ENCODE measurements around the gene ASB2. TPM values are rescaled to one million over a fixed set of nuclear protein-coding genes. Genes with fewer than 3 reads are reported as not detected.

Gene ASB2
- total and polyA plus RNA-seq, 2 of the 4 experiments (the other 2 are of a cell fraction): 0.54 to 0.77 TPM

GRCh38 chr14:93953739-93954515 is 22.4 kb downstream of the ASB2 start (continued):
- TF ChIP-seq USF2 (IDR thresholded peaks at IDR 0.05; ENCODE audit: low read depth, low read length): no peak

DNA sequence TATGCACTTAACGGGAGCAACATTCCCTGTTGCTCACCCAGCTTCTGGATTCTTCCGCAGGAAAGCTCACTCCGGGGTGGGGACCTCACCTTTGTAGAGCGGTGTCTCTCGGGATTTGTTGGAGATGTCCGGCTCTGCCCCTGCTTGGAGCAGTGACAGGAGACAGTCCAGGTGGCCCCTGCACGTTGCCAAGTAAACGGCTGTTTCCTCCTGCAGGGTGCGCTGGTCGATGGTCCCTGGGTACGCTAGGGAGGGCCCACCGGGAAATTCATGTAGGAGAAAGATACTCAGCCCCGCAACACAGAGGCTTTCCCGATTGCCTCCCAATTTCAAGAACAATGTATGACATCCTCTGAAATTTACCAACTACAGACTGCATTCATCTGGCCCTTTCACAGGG is 23.1 kb downstream of the ASB2 start:
- H3K9ac ChIP-seq (ENCODE audit: low read depth, low read length): no peak overlapping the region
- H4K91ac ChIP-seq (ENCODE audit: insufficient read depth, low read depth, low read length): no peak overlapping the region
- 85% methylated on average over 4 of the region's 14 CpGs; no CpG with 5 or more reads in 1 of the 2 experiments for WGBS, 2 experiments (ENCODE audit: extremely low coverage in 2 of 2, insufficient read length in 1 of 2)
- no peak overlapping the region for H3K4me3 ChIP-seq (ENCODE audit: insufficient read depth, low read depth, low read length)
- ChIA-PET POLR2A (ENCODE audit: unreplicated experiment) (no interaction called here), CTCF (no interaction called here)
- H3K9me1 ChIP-seq (ENCODE audit: insufficient read depth, low read length): peaks cover under 1% of the 10 kb centered on the region; the same call in 1 of the 2 replicates
- no peaks in the 10 kb centered on the region for H3K36me3 ChIP-seq (ENCODE audit: control insufficient read depth, insufficient read depth, low read length)
- H3K14ac ChIP-seq (replicated peaks; ENCODE audit: low read depth, low read length): no peak overlapping the region
- H3K27ac ChIP-seq (ENCODE audit: insufficient read depth, low read length): no peak overlapping the region
- dilution Hi-C loops (cut with HindIII; ENCODE audit: low sequenced_read_pairs, unreplicated experiment): no loop called here
- DNase-seq: no peak
- H3K4me1 ChIP-seq (ENCODE audit: control insufficient read depth, insufficient read depth, low read length): no peaks in the 10 kb centered on the region
- H3K23ac ChIP-seq (ENCODE audit: low read depth, low read length): no peak overlapping the region
- no peak overlapping the region for H2AK9ac ChIP-seq (replicated peaks; ENCODE audit: low read depth, low read length, poor library complexity)
- H3K4ac ChIP-seq (ENCODE audit: low read depth, low read length): no peak overlapping the region
- H3K56ac ChIP-seq (ENCODE audit: extremely low read depth, insufficient read depth, low read length): no peak overlapping the region
- no peak overlapping the region for H2AK5ac ChIP-seq (ENCODE audit: low read depth, low read length)
- TF ChIP-seq CHD1 (IDR thresholded peaks at IDR 0.05; ENCODE audit: low read depth, low read length): no peak
- TF ChIP-seq MAFK (IDR thresholded peaks at IDR 0.05; ENCODE audit: low read depth, low read length): no peak
- TF ChIP-seq FOS (IDR thresholded peaks at IDR 0.05; ENCODE audit: low read depth, low read length): no peak
- TF ChIP-seq SMC3 (IDR thresholded peaks at IDR 0.05; ENCODE audit: low read depth, low read length): no peak
- no peak for TF ChIP-seq MAZ (IDR thresholded peaks at IDR 0.05; ENCODE audit: borderline replicate concordance, low read depth, low read length)
- no peak for TF ChIP-seq NFE2L2 (IDR thresholded peaks at IDR 0.05; ENCODE audit: low read depth, low read length)
- TF ChIP-seq RAD21 (IDR thresholded peaks at IDR 0.05; ENCODE audit: low read length): no peak
- TF ChIP-seq CTCF (conservative IDR thresholded peaks at IDR 0.05; ENCODE audit: low read depth, low read length): no peak
- TF ChIP-seq USF2 (IDR thresholded peaks at IDR 0.05; ENCODE audit: low read depth, low read length): no peak
- H4K20me1 ChIP-seq (ENCODE audit: insufficient read depth, low read length): no peaks in the 10 kb centered on the region
- no peak overlapping the region for H2BK15ac ChIP-seq (ENCODE audit: low read depth, low read length)
- no peak overlapping the region for H3K18ac ChIP-seq (ENCODE audit: low read depth, low read length)
- H2BK20ac ChIP-seq (ENCODE audit: low read depth, low read length): no peak overlapping the region
- H3K79me1 ChIP-seq (ENCODE audit: low read depth in 1 of 2, low read length in 2 of 2): no peaks in the 10 kb centered on the region
- no peak overlapping the region for H2BK5ac ChIP-seq (ENCODE audit: low read depth, low read length, poor library complexity, severe bottlenecking)
- intact Hi-C loops (cut with micrococcal nuclease): no loop called here
- H2AFZ ChIP-seq (replicated peaks; ENCODE audit: low read length, poor library complexity): no peak overlapping the region
- in situ Hi-C loops (cut with MboI; ENCODE audit: low sequenced_read_pairs): no loop called here
- no peak overlapping the region for H2BK120ac ChIP-seq (ENCODE audit: low read depth, low read length)
- BruUV-seq (replicated peaks): no TSS peak
- H4K8ac ChIP-seq (ENCODE audit: low read depth in 2 of 2, low read length in 2 of 2): no peak overlapping the region
- peaks cover 2% of the 10 kb centered on the region; the same call in 1 of the 2 replicates for H3K27me3 ChIP-seq (ENCODE audit: control insufficient read depth, insufficient read depth, low read length)
- no peaks in the 10 kb centered on the region for H3K9me3 ChIP-seq (ENCODE audit: control insufficient read depth, insufficient read depth, low read length)
- ATAC-seq (ENCODE audit: low read depth): no peak
- no peak overlapping the region for H4K5ac ChIP-seq (ENCODE audit: low read depth, low read length)
- H3K4me2 ChIP-seq (ENCODE audit: low read depth, low read length): no peak overlapping the region

Data from IMR-90 (cell line).